GM12874 (cell line): ENCODE data around the gene DPEP3.

ENCODE experiments used
- TF ChIP-seq, protein P1 (sequence below): IDR thresholded peaks from 2 replicates; pipeline ENCODE4 v1.5.1; 2011; ENCODE audit warnings: low read depth, mild to moderate bottlenecking, control low read depth, low read length, moderate library complexity; ENCODE audit not compliant: insufficient read depth

DPEP3 gene

DNA sequence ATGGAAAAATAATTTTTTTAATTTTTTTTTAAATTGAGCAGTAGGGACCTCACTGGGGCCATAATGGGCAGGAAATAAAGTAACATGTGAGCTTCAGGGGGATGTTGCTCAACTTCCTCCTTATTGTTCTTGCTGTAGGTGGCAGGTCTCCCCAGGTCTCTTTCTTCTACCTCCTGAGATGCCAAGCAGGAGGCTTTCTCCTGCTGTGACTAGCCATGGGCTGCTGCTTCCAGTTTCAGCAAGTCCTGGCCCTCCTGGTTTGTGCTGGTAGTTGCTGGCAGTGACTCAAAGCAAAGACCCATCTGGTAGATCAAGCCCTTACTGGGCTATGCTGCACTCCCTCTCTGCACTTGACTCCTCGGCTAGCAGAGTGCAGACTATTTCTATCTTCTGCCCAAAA, 33.1 kb upstream of the DPEP3 start:
- TF ChIP-seq, protein P1, sequence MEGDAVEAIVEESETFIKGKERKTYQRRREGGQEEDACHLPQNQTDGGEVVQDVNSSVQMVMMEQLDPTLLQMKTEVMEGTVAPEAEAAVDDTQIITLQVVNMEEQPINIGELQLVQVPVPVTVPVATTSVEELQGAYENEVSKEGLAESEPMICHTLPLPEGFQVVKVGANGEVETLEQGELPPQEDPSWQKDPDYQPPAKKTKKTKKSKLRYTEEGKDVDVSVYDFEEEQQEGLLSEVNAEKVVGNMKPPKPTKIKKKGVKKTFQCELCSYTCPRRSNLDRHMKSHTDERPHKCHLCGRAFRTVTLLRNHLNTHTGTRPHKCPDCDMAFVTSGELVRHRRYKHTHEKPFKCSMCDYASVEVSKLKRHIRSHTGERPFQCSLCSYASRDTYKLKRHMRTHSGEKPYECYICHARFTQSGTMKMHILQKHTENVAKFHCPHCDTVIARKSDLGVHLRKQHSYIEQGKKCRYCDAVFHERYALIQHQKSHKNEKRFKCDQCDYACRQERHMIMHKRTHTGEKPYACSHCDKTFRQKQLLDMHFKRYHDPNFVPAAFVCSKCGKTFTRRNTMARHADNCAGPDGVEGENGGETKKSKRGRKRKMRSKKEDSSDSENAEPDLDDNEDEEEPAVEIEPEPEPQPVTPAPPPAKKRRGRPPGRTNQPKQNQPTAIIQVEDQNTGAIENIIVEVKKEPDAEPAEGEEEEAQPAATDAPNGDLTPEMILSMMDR, result no peak

DNA sequence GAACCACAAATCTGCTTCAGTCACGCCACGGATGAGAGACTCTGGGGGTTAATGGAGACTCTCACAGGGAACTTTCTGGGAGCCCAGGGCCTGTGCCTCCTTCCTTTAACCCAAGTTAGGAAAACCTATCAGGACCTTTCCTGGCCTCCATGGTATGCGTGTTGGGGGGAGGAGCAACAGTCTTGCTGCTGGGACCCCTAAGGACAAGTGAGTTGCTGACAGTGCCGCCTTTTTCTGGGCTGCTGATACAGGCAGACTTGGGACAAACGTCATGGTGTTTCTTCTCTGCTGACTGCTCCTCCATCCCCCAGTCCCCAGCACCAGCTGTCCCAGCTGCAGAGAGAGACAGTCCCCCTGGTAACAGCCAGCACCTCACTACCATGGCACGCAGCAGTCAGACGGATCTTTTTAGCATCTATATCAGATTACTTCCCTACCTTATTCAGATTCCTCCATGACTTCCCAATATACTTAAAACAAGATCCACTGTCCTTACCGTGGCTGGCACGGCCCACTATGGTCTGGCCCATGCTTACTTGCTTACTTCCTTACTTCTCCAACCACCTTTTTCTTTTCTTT, 28.9 kb upstream of the DPEP3 start:
- TF ChIP-seq, protein P1, result no peak

DNA sequence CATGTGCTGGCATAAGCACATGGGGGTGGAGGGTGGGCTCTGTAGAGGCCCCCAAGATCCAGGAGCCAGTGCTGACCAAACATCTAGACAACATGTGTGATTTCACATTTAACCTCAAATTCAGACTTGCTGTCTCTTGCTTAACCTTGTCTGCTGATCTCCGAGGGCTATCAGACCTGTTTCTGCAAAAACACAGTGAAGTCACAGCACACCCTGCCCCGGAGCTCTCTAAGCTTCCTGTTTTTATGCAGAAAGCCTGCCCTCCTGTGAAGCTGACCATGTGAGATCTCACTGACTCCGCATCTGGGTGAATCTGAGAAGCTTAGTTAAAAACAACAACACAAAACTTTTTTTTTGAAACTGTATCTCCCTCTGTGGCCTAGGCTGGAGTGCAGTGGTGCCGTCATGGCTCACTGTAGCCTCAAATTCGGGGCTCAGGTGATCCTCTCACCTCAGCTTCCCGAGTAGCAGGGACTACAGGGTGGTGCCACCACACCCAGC, 25.5 kb upstream of the DPEP3 start:
- TF ChIP-seq, protein P1, result no peak

DNA sequence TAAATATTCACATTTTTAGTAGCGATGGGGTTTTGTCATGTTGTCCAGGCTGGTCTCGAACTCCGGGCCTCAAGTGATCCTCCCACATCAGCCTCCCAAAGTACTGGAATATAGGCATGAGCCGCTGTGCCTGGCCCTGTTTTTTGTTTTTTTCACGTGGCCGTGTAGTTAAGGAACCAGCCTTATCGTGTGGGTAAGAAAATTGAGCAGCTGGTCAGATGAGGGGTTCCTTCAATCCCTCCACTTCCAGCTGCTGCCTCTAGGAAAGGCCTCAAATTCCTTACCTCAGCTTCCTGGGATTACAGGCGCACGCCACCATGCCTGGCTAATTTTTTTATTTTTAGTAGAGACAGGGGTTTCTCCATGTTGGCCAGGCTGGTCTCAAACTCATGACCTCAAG, 24.9 kb upstream of the DPEP3 start:
- TF ChIP-seq, protein P1, result no peak

DNA sequence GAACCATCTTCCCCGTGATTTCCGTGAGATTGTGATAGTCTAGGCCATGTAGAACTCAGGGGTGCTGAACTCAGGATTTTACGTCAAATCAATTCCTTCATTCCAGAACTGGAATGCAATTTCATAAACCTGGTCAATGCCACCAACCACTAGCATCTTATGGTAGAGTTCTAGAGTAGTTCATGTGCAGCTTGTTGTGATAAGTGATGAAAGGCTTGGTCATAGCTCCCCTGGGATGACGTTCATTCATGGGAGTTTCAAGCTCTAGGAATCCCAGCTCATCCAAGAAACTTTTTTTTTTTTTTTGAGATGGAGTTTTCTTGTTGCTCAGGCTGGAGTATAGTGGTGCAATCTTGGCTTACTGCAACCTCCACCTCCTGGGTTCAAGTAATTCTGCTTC, 22.7 kb upstream of the DPEP3 start:
- TF ChIP-seq, protein P1, result no peak

DNA sequence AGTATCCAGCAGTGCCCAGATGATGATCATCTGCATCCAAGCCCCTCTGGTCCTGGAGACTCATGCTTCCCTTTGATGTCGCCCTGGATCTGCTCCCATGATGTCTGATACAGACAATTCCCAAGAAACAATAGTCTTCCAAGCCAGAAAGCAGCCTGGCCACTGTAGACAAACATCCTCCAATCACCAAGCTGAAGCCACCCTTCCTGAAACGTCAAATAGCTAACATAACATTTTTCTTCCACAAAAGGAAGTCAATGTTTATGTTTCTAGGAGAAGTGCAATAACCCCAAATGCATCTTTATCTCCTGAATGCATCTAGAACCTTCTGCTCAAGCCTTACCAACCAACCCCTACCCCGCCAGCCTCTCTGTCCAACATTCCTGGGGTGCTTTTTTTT, 20.2 kb upstream of the DPEP3 start:
- TF ChIP-seq, protein P1, result no peak

DNA sequence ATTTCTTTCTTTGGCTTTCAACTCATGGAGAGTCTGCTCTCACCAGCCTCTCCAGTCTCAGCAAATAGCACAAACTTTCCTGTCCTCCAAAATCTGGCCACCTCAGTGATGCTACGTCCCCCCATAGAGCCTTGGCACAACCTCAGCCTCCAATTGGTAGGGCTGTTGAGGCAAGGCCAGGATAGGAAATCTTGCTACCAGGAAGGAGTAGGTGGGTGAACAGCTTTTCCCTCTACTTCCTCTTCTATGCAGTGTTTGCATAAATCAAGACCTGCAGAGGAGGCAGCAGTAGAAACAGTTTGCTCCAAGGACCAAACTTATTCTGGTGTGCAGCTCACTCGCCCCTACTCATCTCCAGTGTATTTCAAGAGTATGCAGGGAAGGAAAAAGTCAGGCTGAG, 19.7 kb upstream of the DPEP3 start:
- TF ChIP-seq, protein P1, result no peak
